HG03571 (cell line): Measurements from ENCODE around the gene PPME1.

Experiments used
- ATAC-seq: cut with Tn5 transposase; IDR thresholded peaks from one replicate; pipeline ENCODE4 v1.9.1; 2021; ENCODE audit not compliant: unreplicated experiment

Gene PPME1

GRCh38 chr11:74159642-74160041 lies 11.4 kb upstream of the PPME1 start:
- ATAC-seq: no peak

DNA sequence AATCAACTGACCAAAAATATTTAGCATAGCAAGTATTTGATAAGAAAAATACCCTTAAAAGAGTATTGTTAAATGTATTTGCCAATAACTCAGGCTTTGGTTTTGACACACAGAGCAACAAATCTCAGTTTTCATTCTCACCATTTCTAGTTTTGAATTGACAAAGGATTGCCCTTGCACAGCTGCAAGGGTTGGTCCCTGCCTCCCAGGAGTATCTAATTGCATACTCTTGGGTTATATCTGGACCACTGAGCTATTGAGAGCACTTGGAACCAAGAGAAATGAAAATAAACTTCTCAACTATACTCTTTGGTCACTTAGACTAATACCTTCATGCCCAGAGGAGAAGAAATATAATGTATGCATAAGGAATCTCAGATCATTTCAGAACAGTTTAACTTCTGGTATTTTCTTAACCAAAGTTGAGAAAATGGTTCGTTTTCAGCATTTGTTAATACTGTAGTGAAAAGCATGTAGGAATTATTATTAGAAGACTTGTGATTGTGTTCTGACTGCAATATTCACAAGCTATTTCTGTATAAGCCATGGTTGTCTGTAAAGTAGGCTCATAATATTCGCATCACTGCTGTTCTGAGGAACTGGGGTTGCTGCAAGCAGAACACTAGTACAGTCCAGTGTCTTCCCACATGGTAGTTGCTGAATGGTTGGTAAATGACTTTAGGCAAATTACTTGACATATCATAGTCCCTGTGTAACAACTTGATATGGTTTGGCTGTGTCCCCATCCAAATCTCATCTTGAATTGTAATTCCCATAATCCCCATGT lies 8.2 kb upstream of the PPME1 start:
- ATAC-seq: no peak

DNA sequence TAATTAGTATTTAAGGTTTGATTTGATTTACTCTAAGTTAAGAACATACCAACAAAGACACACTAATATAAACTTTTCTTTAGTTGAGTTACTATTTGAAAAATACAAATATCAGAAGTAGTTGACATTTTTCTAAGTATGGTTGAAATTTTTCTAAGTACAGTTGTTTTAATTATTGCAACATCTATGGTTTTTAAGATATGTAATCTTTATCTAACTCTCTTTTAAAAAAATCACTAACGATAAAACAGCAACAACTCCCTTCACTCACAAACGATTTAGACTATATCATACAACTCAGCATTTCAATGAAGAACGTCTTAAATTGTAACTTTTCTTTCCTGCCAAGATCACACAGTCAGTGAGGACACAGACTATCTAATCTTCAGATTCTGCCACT lies 2.3 kb upstream of the PPME1 start:
- no peak for ATAC-seq

DNA sequence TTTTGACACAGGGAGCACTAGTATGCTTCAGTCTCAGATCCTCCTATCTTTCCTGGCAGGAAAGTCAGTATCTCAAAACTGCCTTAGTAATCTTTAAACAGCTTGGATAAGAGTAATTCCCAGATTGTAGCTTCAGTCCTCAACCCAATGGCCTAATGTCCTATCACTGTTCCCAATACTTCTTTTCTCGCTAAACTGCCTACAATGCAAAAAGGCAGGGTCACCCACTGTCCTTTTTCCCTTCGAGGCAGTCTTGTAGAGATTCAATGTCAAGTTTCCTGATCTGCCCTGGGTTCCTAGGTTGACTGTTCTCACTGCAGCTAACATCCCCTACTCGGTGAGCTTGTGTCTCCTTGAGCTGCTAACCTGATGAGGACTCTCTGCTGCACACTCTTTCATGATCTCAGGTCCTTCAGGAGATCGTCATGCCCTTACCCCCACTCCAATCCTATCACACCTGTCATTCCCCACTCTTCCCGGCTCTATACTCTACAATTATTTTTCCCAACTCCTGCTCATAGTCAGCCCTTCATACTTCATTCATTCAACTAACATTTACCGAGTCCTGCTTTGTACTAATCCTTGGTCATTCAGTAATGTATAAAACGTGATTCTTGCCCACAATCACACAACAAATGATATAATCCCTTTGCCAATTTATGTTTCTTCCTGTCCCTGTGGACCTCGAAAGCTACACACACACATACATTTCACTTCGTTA lies 1.2 kb upstream of the PPME1 start:
- ATAC-seq: no peak

DNA sequence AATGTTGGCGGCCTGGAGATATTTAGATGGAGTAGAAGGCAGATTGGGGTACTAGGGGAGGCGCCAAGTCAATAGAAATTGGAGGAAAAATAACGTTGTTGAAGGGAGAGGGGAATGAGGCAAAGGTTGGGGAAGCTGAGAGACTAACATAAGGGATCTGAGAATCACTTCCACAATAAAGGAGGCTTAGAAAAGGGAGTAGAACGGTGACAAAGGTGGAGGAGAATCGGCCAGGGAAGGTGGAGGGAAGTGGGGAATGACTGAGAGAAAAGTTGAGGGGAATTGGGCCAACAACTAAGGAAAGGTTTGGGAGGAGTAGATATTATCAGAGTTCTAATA lies 510 bp downstream of the PPME1 start:
- ATAC-seq: no peak

- ATAC-seq: no peak
These were observed 908 bp downstream of the PPME1 start for GRCh38 chr11:74171997-74172396.

DNA sequence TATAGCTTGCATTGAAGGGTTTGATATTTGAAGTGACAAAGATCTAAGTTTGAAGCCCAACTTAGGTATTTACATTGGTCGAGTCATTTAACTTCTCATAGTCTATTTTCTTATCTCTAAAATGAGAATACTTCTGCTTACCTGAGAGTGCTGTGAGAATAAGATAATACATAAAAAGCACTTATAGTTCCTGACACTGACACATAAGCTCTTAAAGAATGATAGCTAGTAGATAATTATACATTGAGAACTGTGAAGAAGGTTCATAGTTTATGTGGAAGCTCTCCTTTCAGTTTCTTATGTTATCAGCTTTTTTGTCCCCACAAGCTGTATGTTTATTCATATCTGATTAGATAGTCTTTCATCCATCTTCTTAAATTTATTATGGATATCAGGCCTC lies 4.8 kb downstream of the PPME1 start:
- ATAC-seq: no peak

GRCh38 chr11:74179234-74180052 lies 8.4 kb downstream of the PPME1 start:
- no peak for ATAC-seq

DNA sequence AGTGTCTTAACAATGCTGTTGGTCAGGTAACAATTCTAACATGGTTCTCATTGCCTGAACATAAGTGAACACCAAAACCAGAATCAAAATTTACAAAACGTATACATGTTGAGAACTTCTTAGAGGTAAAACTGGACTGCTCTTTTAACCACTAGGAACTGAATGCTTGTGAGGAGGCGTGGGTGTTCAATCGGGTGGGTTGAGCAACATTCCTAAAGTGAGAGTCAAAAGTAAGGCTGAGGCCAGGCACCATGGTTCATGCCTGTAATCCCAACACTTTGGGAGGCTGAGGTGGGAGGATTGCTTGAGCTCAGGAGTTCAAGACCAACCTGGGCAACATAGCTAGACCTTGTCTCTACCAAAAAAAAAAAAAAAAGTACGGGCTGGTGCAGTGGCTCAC lies 11.5 kb downstream of the PPME1 start:
- no peak for ATAC-seq

- ATAC-seq: no peak
These were observed 14.2 kb downstream of the PPME1 start for GRCh38 chr11:74185285-74185684.

GRCh38 chr11:74185695-74186094 lies 14.6 kb downstream of the PPME1 start:
- no peak for ATAC-seq

DNA sequence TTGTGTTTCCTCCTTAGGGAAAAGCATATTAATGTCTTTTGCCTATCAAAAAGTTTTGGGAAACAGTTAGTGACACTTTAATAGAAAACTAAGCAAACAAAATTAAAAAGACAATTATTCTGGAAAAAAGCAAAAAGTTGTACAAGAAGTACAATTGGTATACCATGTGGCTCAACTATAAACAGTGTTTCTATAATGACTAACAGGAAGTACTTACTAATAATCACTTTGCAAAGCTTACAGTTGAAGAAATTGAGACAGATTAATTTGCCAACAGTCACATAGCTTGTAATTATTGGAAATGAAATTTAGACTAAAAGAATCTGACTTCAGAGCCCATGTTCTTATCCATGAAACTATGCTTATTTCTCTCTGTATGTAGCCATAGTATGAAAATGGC lies 24.7 kb downstream of the PPME1 start:
- ATAC-seq: no peak

DNA sequence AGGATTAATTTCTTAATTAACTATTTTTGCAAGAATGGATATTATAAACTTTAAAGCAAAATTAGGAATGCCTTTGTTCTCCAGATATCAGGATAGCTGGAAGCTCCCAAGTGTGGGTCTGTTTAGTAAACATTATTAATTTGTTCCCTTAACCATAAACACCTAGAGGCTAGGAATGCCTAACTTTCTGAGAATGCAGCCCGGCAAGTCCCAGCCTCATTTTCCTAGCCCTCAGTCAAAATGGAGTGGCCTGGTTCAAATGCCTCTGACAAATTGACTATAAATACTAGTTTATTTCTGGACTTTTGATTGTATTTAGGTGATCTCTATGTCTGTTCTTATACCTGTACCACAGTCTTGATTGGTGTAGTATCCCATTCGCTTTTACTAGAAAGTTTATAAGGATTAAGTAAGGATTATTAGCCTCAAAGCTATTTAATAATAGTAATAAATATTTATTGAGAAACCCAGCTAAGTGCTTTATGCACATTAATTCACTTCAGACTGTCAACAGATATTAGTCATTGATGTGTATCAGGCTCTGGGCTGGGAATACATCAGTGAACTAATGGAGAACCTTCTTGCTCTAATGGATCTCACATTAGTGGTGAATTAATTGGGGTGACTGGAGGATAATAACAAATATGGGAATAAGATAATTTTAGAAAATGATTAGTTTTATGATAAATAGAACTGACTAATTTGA lies 25.8 kb downstream of the PPME1 start:
- no peak for ATAC-seq

DNA sequence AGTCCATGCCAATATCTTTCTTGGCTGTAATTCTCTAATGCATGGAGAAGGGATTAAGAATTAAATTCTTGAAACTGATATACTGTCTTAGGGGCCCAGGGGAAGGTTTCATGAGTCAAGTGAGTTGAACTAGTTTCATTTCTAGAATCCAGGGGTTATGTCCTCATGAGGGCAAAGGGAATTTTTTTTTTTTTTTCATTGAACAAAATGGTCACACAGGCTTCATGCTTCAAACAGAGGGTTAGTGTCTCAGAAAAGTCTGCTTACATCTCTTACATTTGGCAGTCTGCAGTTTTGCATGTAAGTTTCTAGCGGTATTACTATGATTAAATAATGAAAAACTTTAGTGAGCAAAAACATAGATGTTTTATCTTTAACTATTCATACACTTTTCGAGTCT lies 32.9 kb downstream of the PPME1 start:
- ATAC-seq: no peak

DNA sequence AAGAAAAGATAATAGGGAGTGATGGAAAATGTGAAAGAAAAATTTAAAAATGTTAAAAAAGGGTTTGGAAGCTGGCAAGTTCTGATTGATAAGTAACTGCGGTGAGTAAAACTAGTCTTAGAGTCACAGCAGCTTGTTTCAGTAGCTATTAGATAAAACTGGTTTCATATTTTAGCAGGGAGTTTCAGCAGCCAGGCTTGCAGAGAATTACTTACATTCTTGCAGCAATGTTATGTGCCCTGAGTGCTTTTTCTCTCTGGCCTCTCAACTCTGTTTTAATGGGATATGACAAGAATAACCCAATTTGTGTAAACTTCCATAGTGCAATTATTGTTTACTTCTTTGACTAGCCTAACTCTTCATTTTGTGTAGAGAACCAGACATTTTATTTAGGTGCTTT lies 33.6 kb downstream of the PPME1 start:
- ATAC-seq: no peak

GRCh38 chr11:74205181-74205580 lies 34.1 kb downstream of the PPME1 start:
- no peak for ATAC-seq

GRCh38 chr11:74206746-74207145 lies 35.7 kb downstream of the PPME1 start:
- no peak for ATAC-seq

DNA sequence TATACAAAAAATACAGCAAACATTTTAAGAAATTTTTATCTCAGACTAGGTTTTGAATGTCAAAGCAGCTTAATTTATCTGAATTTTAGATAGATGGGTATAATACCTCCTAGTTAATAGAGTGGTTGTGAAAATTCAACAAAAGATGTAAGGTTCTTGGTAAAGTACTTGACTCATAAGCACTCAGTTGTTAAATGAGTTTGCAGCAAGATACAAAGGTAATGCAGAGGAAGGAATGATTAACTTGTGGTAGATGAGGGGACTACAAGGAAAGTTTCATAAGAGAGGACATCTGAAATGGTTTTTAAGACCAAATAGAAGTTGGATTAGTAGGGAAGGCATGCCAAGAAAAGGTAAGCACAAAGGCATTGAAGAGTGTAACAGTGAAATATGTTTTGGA lies 37.4 kb downstream of the PPME1 start:
- no peak for ATAC-seq

GRCh38 chr11:74212533-74212932 lies 41.4 kb downstream of the PPME1 start:
- ATAC-seq: no peak

GRCh38 chr11:74220376-74220775 lies 49.3 kb downstream of the PPME1 start:
- no peak for ATAC-seq

- ATAC-seq: no peak
These were observed 50.7 kb downstream of the PPME1 start for GRCh38 chr11:74221816-74222215.
